Measurements from ENCODE around the gene MED29.

MED29 gene

DNA sequence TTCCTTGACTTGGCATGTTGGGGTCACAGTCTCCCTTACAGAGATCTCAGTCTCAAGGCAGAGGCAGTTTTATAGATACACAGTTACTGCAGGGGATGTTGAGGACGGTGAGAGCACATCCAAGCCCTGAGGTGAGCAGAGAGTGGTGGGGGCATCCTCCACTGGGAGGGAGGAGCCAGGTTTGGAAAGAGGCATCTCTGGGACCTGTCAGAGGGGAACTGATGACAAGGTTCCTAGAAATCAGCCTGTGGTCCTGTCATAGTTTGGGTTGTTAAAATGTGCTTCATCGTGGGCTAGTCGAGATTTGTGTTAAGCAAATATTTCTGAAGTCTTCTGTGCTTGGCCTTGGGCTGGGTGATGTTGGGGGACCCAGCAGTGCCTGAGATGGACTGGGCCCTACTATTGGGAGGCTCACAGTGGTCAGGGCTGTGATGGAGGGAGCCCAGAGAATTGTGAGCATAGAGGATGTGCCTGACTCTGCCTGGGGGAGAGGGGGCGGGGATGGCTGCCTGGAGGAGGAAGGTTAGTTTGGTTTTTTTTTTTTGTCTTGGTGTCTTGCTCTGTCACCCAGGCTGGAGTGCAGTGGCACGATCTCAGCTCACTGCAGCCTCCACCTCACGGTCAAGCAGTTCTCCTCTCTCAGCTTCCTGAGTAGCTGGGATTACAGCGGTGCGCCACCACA lies 58.1 kb downstream of the MED29 start:
- H3K4me3 ChIP-seq (ENCODE audit: extremely low read depth, insufficient read depth, low read length, poor library complexity, severe bottlenecking), result no peak overlapping the region
- peaks cover 63% of the 10 kb centered on the region for H3K36me3 ChIP-seq (ENCODE audit: control insufficient read depth, insufficient read depth, low read length)
- H3K4me1 ChIP-seq (ENCODE audit: control insufficient read depth, insufficient read depth, low read length, poor library complexity, severe bottlenecking), result peaks cover 16% of the 10 kb centered on the region
- H3K9me3 ChIP-seq (ENCODE audit: control insufficient read depth, low read length), result no peaks in the 10 kb centered on the region
- no peak overlapping the region for H3K27ac ChIP-seq (ENCODE audit: low read depth, low read length, severe bottlenecking)
- WGBS, 2 experiments (ENCODE audit: insufficient coverage in 2 of 2), result 90 to 92% methylated on average over 3 to 8 of the region's 8 CpGs
